HG02763 (cell line): Measurements from ENCODE around the gene SLC16A8.

Source experiments
- ATAC-seq: cut with Tn5 transposase; IDR thresholded peaks from one replicate; pipeline ENCODE4 v1.9.1; 2021; ENCODE audit warnings: mild to moderate bottlenecking, moderate library complexity; ENCODE audit not compliant: unreplicated experiment

The SLC16A8 gene

DNA sequence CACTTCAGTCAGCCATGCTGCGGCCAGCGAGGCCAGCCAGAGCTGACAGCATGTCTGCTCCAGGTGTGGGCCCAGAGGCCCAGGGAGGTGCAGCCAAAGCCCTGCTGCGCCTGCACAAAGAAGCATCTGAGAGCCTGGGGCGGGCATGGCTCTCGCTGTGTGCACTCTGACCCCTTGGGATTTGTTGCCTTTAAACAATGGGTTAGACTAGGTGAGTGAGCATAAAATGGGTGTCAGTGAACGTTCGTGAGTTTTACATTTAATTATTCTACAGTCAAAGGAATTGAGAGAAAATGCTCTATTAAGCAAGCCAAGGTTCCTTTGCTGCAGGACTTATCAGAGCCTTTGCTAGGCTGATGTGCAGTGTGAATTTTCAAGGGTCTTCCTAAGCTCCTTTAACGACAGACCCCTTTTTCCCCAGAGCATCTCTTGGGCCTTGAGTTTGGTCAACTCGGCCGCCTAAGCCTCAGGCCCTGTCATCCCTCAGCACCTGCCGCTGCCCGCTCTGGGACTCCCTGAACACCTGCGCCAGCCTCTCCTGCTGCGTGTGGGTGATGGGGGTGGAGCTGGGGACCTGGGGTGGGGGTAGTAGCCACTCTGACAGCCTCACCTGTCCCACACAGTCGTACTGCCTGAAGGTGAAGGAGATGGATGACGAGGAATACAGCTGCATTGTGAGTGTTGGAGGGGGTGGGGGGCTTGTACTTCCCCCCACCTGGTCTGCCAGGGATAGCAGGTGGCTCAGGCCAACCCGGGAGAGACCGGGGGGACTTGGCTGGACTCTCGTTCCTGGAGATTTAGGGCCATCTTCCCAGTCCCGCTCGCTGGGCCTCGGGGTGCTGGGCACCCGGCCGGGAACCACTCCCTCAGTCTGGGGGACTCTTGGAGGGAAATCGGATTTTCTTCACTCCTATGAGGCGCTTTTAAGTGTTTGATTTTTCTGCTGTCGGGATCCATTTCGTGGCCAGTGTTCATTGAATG lies 10.5 kb downstream of the SLC16A8 start:
- no peak for ATAC-seq

DNA sequence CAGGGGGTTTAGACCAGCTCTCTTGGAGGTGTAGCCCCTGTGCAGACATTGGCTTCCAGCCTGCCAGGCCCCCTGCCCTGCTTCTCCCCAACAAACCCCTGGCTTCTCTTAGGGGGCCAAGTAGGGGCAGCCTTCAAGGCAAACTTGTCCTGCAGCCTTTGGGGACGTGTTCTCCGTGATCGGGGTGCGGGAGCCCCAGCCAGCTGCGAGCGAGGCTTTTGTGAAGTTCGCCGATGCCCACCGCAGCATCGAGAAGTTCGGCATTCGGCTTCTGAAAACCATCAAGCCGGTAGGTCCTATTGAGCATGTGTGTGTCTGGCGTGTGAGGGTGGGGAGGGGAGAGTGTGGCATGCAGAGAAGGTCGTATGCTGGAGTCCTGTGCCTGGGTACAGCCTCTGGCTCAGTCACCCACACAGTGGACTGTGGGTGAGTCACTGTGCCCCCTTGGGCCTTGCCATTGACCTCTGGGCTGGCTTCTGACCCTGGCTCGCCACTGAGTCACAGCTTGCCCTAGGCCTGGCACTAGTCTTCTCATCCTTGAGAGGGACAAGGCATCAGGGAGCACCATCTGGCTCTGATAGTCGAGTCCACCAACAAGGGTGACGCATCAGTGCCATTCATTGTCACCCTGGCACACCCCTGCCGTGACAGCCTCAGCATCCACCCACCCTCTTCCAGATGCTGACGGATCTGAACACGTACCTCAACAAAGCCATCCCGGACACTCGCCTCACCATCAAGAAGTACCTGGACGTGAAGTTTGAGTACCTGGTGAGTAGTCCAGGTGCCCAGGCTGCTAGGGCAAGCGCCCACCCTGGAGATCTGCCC lies 11.4 kb downstream of the SLC16A8 start:
- no peak for ATAC-seq

DNA sequence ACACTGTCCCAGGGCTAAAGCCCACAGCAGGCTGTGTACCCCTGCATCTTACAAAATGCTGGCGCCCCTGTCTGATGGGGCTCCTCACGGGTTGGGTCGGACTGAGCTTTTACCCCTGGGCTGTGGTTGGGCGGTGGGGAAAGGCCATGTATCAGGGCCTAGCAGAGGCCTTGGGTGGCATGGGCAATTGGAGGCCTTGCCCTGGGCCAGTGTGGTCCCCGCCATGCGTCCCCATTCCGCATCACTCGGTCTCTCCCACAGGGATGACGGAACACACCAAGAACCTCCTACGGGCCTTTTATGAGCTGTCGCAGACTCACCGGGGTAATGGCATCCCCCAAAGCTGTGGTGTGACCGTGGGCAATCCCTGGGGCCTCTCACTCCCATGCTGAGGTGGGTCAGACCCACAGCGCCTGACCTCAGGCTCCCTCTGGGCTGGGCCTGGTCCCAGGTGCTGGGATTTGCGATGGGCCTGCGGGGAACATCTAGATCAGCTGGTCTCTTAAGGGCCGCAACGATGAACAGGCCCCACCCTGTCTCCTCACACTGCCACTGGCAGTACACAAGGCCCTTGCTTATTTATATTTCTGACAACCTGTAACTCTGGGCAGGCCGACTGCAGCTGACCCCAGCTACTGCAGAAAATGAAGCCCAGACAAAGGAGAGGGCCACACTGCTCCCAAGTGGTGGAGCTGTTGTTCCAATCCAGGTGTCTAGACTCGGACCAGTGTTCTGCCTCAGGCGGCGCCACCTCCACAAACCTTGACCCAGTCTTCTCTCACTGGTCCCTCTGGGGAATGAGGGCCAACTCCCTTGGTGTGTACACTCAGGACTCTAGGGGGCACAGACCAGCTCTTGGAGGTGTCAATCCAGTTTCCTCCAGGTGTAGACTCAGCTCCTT lies 12.3 kb downstream of the SLC16A8 start:
- no peak for ATAC-seq

DNA sequence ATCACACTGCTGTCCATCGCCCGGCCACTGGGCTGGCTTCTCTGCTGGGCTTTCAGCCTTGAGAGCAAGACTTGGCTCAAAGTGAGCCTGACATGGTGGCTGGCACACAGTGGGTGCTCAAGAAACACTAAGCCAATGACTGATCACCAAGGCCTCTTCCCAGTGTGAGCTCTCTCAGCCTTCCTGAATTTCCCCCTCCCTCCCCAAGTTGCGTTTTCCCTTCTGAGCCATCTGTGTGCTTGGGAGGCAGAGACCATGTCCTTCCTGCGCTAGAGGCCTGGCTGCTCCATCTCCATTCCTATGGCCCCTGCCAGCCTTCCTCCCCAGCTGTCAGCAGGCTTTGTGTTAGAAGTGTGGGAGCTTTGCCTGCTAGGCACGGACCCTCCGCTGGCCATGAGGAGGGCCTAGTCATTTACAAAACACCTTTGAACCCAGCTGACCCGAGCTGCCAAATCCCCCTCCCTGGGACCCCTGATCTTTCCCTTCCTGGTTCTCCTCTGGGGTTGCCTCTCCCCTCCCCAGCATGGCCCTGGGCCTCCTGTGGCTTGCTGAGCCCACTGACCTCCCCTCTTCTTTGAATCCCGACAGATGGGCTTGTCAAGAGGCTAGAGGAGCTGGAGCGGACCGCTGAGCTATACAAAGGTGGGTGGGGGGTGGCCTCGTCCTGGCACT lies 13.6 kb downstream of the SLC16A8 start:
- ATAC-seq = no peak

DNA sequence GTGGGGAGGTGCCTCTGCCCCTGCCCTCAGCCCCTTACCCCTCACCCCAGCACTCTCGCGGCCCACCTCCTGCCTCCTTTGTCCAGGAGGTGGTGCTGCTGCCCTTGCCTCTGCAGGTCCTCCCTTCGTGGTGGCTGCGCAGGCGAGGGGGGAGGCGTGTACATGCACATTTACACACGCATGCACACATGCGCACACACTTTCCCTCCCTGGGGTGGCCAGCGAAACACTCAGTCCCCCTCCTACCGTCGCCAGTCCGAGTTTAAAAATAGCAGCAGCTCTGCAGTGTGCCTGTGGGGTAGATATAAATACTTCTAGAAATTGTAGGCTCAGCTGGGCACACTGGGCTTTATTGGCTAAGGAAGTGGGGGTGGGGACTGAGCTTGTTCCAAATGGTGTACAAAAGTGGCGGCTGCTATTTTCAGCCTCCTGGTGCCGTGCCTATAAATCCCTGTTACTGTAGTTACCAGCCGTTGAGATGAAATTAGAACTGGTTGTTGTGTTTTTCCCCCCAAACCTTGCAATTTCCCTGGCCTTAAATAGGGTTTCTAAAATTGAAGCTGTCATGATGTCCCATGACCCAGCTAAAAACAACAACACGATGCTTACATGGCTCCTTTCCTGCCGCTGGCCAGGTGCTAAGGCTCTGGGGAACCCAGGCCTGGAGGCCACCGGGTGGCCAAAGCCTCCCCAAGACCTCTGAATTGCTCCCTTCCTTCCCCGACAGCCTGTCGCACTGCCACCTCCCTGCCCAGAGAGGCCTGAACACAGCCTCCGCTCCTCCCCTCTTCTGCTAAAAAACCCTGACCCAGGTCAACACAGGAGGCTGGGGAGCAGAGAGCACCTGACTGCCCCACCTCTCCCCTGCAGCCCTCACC lies 14.4 kb downstream of the SLC16A8 start:
- no peak for ATAC-seq

DNA sequence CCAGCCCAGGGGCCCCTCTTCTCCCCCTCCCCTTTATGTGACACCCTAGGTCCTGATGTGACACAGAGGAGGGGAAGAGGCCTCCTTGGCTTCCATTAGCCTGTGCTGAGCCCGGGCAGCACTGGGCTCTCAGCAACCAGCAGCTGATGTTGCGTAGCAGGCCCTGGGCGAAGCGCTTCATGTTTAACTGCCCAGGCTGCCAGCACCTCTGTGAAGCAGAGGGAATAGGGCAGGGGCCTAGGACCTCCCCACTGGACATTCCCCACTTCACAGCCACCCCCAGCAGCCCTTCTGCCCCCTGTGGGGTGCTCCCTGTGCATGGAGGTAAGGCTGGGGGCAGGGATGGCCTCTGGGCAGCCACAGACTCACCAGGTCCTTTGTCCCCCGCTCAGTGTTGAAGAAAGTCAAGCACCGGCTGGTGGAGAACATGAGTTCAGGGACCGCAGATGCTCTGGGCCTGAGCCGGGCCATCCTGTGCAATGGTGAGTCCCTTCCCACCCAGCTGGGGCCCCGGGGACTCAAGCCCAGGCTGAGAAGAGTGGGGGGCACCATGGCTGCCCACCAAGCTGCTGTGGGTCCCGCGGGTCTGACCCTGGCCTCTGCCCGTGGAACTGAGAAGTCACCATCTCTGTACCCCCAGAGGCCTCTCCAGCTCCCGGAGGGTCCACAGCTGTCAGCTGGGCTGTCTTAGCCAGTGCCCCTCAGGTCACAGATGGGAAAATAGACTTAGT lies 15.2 kb downstream of the SLC16A8 start:
- no peak for ATAC-seq

DNA sequence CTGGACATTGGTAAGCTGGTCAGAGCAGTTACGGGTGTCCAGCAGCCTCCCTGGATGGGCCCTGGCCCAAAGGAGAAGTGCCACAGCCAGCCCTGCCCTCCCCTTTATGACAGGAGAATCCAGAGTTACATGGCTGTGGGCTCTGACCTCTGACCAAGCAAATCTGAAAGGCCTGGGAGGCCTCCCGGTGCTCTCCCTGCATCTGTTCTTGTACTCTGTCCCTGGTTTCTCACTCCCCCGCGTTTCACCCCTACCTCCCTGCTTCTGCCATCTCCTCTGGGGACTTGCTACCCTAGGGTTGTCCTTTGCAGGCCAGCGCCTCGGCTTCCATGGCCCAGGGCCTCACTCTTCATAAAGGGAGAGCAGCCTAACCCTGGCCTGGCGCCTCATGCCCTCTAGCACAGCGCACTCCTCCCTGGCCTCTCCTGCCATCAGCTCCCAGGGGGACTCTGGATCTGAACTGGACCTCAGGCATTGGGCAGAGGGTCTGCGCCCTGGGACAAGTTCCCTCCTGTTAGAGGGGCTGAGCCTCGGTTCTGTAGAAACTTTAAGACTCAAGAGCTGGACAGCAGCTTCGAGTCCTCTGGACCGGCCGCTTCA lies 16.1 kb downstream of the SLC16A8 start:
- ATAC-seq = no peak

DNA sequence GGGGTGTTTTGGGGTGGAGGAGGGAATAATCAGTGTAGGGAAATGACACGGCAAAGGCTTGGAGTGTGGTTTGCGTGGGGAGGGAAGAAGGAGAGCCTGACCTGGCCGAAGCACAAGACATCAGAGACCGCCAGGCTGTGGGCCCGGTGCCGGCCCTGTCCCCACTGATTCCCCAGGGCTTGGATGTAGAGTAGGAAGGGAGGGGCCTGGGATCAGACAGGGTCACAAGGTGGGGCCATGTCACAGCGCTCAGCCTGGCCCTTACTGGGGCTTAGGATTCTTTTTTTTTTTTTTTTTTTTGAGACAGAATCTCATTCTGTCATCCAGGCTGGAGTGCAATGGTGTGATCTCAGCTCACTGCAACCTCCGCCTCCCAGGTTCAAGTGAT lies 17.0 kb downstream of the SLC16A8 start:
- ATAC-seq = no peak

DNA sequence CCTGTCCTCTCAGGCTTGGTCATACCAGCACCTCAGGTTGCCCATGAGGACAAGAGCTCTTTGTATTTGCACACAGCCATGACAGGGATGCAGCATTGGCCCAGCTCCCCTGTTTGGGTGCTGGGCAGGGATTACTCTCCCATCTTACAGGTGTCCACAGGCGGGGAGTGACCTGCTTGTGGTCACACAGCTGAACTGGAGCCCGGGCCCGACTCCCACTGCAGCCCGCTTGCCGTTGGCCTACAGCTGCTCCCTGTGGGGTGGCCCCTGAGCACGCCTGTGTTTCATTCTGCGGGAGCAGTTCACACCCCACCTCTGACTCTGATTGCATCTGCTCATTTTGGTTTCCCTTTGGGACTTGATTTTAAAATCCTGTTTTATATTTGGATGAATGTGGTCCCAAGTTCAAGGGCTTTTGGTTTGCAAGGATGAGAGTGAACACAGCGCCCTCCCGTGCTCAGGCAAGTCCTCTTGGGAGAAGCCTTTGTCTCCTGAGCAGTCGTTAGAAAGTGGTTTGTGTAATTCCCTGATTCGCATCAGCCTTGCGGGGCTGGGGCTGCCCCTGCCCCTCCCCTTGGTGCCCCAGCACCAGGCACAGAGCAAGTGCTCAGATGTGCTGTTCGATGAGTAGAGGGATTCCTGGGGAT lies 17.5 kb downstream of the SLC16A8 start:
- no peak for ATAC-seq

DNA sequence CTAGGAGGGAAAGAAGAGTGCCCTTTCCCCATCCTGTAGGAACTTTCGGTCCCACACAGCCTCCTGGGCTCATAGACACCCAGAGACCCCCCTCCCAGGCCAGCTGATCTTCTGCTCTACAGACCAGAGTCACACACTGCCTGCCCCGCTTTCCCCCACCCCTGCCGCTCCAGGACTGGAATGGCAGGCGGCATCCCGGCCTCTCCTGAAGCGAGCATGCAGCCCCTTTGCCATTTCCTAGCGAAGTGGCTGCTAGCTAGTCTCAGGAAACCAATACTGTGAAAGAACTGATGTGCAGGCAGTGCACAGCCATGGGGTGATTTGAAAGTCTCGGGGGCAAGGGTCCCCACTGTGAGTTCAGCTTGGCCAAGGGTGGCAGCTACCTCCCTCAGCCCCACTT lies 18.4 kb downstream of the SLC16A8 start:
- no peak for ATAC-seq

DNA sequence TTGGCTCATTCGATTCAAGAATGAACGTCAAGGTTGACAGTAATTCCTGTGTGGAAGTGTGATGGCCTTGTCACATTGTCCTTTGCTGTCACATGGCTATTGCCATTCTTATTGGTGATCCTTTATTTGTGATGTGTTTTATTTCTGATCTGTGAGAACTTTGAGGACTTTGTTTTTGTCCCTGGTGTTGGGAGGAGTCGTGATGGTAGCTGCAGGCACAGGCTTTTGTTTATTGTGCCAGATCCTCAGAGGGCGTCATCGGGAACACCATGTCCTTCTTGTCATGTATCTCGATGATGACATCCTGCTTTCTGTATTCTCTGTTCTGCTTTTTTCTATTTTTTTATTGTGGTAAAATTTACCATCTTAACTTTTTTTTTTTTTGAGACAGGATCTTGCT lies 21.2 kb downstream of the SLC16A8 start:
- ATAC-seq = no peak

DNA sequence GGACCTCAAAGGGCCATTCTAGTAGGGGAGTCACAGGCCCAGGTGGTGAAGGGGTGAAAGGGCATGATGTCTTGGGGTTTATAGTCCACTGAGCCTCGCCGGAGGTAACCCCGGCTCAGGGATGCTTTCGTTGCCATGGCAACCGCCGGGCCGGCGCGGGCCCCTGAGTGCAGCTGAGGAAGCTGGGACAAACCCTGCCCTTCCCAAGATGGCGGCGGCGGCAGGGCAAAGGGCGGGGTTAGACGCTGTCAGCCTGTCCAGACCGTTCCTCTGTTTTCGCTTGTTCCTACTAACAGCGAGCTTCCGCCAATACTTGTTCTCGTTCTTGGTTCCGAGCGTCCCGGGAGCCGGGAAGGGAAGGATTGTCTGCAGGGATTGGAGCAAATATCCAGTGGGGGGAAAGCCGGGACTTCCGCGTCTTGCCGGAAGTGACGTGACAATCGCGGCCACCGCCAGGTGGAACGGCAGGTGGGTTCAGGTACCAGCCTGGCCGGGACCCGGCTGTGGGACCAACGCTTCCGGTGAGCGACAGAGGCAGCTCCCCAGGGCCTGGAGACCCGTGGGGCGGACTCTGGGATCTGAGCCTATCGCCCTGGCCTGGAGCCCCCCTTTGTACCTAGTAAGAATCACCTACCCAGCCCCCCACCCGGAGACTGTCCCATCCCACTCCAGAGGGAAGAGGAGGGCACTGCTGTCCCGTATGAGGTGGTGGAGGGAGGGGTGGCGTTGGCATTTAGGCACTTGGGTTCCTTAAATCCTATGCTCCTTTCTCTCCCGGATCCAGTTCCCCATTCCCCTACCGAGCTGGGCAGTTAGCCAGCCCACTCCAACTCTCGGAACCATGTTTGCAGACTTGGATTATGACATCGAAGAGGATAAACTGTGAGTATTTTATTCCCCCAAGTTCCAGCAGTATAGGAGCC lies 26.8 kb downstream of the SLC16A8 start, which contains the start of gene PICK1:
PICK1 (plus strand) TSS at position 436 of the 923 bp plus-strand sequence; CDS start at position 842, 406 bp downstream.
- ATAC-seq = peak; percentile 40

DNA sequence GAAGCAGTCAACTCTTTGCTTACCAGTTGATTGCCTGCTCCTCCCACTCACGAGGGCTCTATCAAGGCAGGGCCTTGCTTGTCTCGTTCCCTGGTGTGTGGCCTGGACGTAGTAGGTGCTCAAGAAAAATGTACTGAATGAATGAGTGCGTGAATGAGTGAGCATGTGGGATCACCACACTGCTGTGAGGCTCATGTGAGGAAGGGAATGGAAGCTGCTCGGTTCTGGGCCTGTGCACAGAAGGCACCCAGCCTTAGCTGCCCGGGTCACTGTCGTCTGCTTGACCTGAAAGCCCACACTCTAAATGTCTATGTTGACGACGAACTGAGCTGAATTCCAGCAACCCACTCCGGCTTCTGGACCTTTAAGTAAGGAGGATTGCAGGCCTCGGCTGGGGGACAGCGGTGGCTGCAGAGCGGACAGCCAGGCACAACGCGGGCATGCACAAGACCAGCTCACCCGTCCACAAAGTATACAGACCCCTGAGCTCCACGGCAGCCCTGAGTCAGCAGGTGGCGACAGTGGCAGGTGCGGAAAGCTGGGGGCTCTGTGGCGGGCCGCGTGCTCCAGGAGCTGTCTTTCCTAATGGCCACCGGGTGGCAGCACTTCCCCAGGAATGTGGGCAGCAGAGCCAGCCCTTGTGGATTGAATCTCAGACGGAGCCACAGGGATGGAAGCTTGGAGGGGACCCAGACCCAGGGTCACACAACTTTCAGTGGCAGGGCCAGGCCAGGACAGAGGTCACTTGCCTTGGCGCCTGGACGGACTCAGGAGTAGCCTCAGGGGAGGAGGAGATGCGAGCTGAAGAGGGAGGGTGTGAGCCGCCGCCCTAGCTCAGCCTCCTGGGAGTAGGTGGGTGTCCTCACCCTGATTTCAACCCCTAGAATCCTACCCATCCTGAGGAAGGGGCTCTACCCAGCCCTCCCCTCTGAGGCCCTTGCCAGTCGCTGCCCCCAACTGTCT lies 31.8 kb downstream of the SLC16A8 start:
- peak; percentile 54 for ATAC-seq

DNA sequence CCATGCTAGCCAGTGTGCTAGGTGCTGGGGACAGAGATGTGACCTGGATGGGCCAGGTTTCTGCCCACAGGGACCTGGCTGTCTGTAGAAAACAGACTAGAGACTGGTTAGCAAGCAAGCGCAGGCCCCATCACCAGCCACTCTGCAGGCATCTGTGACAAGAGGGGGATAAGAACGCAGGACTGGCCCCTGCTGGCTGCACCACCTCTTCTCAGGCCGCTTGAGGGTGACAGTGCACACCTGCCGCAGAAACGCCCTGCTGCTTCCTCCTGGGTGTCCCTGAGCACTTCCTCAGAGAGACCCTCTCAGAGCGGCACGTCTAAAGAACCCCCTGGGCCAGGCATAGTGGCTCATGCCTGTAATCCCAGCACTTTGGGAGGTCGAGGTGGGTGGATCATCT lies 32.7 kb downstream of the SLC16A8 start:
- no peak for ATAC-seq

DNA sequence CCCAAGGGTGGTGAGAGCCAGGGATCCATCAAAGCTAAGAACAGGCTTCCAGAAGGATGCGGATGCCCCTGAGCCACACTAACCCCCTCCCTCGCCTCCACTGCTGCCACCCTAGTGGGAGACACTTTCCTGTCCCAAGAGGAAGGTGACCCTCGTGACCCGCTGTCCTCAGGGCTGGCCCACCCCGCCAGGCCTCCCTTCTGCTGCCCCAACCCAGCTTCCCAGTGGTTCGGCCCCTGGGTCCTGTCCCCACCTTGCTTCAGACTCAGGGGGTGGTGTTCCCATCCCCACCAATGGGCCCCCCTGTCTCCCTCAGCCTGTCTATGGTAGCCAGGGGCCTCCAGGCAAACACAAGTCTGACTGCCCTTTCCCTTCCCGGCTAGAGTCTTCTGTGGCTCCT lies 33.3 kb downstream of the SLC16A8 start:
- no peak for ATAC-seq
